Subcutaneous abdominal adipose tissue (tissue), 5 donors: ENCODE data around the gene SLC47A2.

ENCODE experiments used
- H3K27ac ChIP-seq: one replicate; pipeline ENCODE4 v1.7.0; 2013; ENCODE audit warnings: low read depth, mild to moderate bottlenecking, inconsistent platforms, low read length, moderate library complexity
- H3K27me3 ChIP-seq, 5 donors: one replicate each; pipeline ENCODE4 v1.7.0; 2013; ENCODE audit warnings: low read length in 5 of 5, inconsistent platforms in 1 of 5; ENCODE audit not compliant: control insufficient read depth in 5 of 5, insufficient read depth in 4 of 5
- H3K36me3 ChIP-seq, 5 donors: one replicate each; pipeline ENCODE4 v1.7.0; 2013; ENCODE audit warnings: low read length in 5 of 5; ENCODE audit not compliant: control insufficient read depth in 5 of 5, insufficient read depth in 5 of 5
- H3K4me1 ChIP-seq, 5 donors: one replicate each; pipeline ENCODE4 v1.7.0; 2013; ENCODE audit warnings: low read length in 5 of 5, mild to moderate bottlenecking in 3 of 5, moderate library complexity in 1 of 5; ENCODE audit not compliant: control insufficient read depth in 5 of 5, insufficient read depth in 5 of 5
- H3K4me3 ChIP-seq, 5 donors: one replicate each; pipeline ENCODE4 v1.7.0; 2013; ENCODE audit warnings: low read length in 5 of 5, low read depth in 1 of 5
- H3K9ac ChIP-seq, 5 donors: one replicate each; pipeline ENCODE4 v1.7.0; 2013; ENCODE audit warnings: low read length in 5 of 5, mild to moderate bottlenecking in 4 of 5, moderate library complexity in 3 of 5
- H3K9me3 ChIP-seq, 5 donors: one replicate each; pipeline ENCODE4 v1.7.0; 2013; ENCODE audit warnings: low read length in 5 of 5; ENCODE audit not compliant: control insufficient read depth in 5 of 5
- donor health status: healthy.
- donor health status: healthy.
- donor health status: healthy.
- donor health status: healthy.
- donor health status: healthy.

The SLC47A2 gene

GRCh38 chr17:19709841-19710240 is 6.5 kb downstream of the SLC47A2 start:
- H3K4me3 ChIP-seq = no peak overlapping the region
- no peaks in the 10 kb centered on the region for H3K36me3 ChIP-seq
- no peaks in the 10 kb centered on the region for H3K4me1 ChIP-seq
- no peaks in the 10 kb centered on the region for H3K27me3 ChIP-seq
- no peak overlapping the region for H3K27ac ChIP-seq
- H3K9me3 ChIP-seq = no peaks in the 10 kb centered on the region
- no peak overlapping the region for H3K9ac ChIP-seq

DNA sequence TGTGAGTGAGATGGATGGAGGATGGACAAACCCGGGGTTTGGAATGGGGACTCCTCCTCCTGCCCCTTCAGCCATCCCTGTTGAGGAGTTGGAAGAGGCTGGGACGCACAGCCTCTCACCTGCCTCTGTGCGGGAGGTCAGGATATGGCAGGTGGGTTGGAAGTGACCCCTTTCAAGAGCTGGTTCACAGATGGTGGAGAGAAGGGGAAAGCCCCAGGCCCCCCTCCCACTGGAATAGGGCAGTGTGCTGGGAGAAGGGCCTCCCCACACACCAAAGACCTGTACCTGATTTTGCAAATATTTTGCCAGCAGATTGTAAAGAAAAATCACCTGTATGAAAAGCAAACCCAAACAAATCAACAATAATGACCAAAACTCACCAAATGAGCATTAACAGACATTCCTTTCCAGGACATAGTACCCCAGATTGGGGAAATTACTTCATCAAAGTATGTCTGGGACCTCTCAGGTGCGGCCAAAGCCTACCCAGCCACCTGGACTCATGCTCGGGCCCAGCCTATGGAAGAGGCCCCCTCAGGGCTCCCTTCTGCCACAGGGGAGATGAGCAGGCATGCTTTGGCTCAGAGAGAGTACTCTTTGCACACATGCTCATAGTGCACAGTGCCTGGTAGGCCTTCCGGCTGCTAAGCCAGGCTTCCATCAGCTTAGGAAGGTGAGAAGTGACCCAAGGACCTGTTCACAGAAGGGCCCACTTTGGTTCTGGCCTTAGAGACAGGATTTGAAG is 7.8 kb downstream of the SLC47A2 start:
- Histone ChIP-seq H3K4me3 (no peak overlapping the region), H3K36me3 (no peaks in the 10 kb centered on the region), H3K27me3 (no peaks in the 10 kb centered on the region), H3K9ac (no peak overlapping the region), H3K27ac (no peak overlapping the region), H3K4me1 (peaks cover 0 to 4% (median 0%) of the 10 kb centered on the region in 5 donors), H3K9me3 (no peaks in the 10 kb centered on the region)

- Histone ChIP-seq H3K9ac (no peak overlapping the region), H3K9me3 (no peaks in the 10 kb centered on the region), H3K36me3 (no peaks in the 10 kb centered on the region), H3K27ac (no peak overlapping the region), H3K4me3 (no peak overlapping the region), H3K4me1 (peaks cover 0 to 4% (median 0%) of the 10 kb centered on the region in 5 donors), H3K27me3 (no peaks in the 10 kb centered on the region)
Observed at GRCh38 chr17:19707728-19708221, 8.6 kb downstream of the SLC47A2 start.

GRCh38 chr17:19706791-19707727 is 9.3 kb downstream of the SLC47A2 start:
- Histone ChIP-seq H3K27me3 (no peaks in the 10 kb centered on the region), H3K27ac (no peak overlapping the region), H3K36me3 (no peaks in the 10 kb centered on the region), H3K4me3 (no peak overlapping the region), H3K9me3 (no peaks in the 10 kb centered on the region), H3K9ac (no peak overlapping the region), H3K4me1 (peaks cover 0 to 4% (median 0%) of the 10 kb centered on the region in 5 donors)

- Histone ChIP-seq H3K27ac (no peak overlapping the region), H3K9me3 (no peaks in the 10 kb centered on the region), H3K4me3 (no peak overlapping the region), H3K36me3 (no peaks in the 10 kb centered on the region), H3K4me1 (peaks cover 0 to 4% (median 0%) of the 10 kb centered on the region in 5 donors), H3K9ac (no peak overlapping the region), H3K27me3 (no peaks in the 10 kb centered on the region)
Observed at GRCh38 chr17:19705771-19706770, 10.3 kb downstream of the SLC47A2 start.

- Histone ChIP-seq H3K9ac (no peak overlapping the region), H3K4me3 (no peak overlapping the region), H3K4me1 (peaks cover 0 to 4% (median 0%) of the 10 kb centered on the region in 5 donors), H3K36me3 (no peaks in the 10 kb centered on the region), H3K27me3 (no peaks in the 10 kb centered on the region), H3K9me3 (no peaks in the 10 kb centered on the region), H3K27ac (no peak overlapping the region)
Observed at GRCh38 chr17:19705201-19705600, 11.2 kb downstream of the SLC47A2 start.

- Histone ChIP-seq H3K36me3 (no peaks in the 10 kb centered on the region), H3K9ac (no peak overlapping the region), H3K27me3 (no peaks in the 10 kb centered on the region), H3K4me3 (no peak overlapping the region), H3K4me1 (peaks cover 0 to 4% (median 0%) of the 10 kb centered on the region in 5 donors), H3K27ac (no peak overlapping the region), H3K9me3 (no peaks in the 10 kb centered on the region)
Observed at GRCh38 chr17:19703828-19704613, 12.4 kb downstream of the SLC47A2 start.

- H3K4me1 ChIP-seq = peaks cover 0 to 4% (median 0%) of the 10 kb centered on the region in 5 donors
- H3K36me3 ChIP-seq = no peaks in the 10 kb centered on the region
- no peaks in the 10 kb centered on the region for H3K27me3 ChIP-seq
- H3K27ac ChIP-seq = no peak overlapping the region
- H3K9ac ChIP-seq = no peak overlapping the region
- H3K9me3 ChIP-seq = no peaks in the 10 kb centered on the region
- H3K4me3 ChIP-seq = no peak overlapping the region
Observed at GRCh38 chr17:19703106-19703827, 13.1 kb downstream of the SLC47A2 start.
